A673 (cell line): ENCODE results near the gene LDB1.

ENCODE experiments used
- CTCF ChIP-seq: fragments of 300-800, 200-600 bp; sonication (generic); conservative IDR thresholded peaks from 2 replicates; pipeline ENCODE4 v1.5.1; 2017; ENCODE audit warnings: low read depth, mild to moderate bottlenecking, antibody characterized with exemption, low read length, moderate library complexity, mixed read lengths
- EZH2 ChIP-seq: fragments of 200-600 bp; sonication (generic); IDR thresholded peaks from 2 replicates; pipeline ENCODE4 v1.6.1; 2017; ENCODE audit warnings: borderline replicate concordance, low read depth, mild to moderate bottlenecking, mixed read lengths, antibody characterized with exemption, low read length; ENCODE audit not compliant: poor library complexity, severe bottlenecking

- TF ChIP-seq EZH2 (no peak), CTCF (no peak)
These were observed 14.2 kb upstream of the LDB1 start for GRCh38 chr10:102134416-102134815.
